Pancreas (tissue), 10 donors: Measurements from ENCODE around the gene KRT6A. TPM values are rescaled to one million over a fixed set of nuclear protein-coding genes. Genes with fewer than 3 reads are reported as not detected.

ENCODE experiments used
- ATAC-seq, 4 donors: fragments of 200-7000 bp; cut with Tn5 transposase; one replicate each; pipeline versions ENCODE4 v1.8.0 to v1.9.1; 2020; ENCODE audit warnings: mild to moderate bottlenecking in 4 of 4, moderate library complexity in 4 of 4
- DNase-seq, 6 donors: peaks; one replicate each; pipeline ENCODE4 v3.0.0-alpha.2; 2020
- FAIRE-seq: peaks from 2 replicates; lab custom pipeline; 2012; peaks lifted over from hg19 to GRCh38; lab: Jason Lieb, UNC
- H3K27ac ChIP-seq, 4 donors: fragments of 200-600 bp; sonication (generic); 1 replicate in 3 of 4; 2 replicates in 1 of 4; pipeline versions ENCODE4 v1.5.0 to v1.8.0; 2020
- H3K27me3 ChIP-seq, 4 donors: fragments of 200-600 bp; one replicate each; pipeline ENCODE4 v1.8.0; 2021
- H3K36me3 ChIP-seq, 3 donors: fragments of 200-600 bp; sonication (generic) in 1 of 3; one replicate each; pipeline versions ENCODE4 v1.5.0 to v1.8.0; 2020 to 2021
- H3K4me1 ChIP-seq, 3 donors: fragments of 200-600 bp; one replicate each; pipeline ENCODE4 v1.8.0; 2021
- H3K4me3 ChIP-seq, 4 donors: fragments of 200-600 bp; sonication (generic) in 2 of 4; one replicate each; pipeline versions ENCODE4 v1.5.0 to v1.8.0; 2020 to 2021
- H3K9me3 ChIP-seq, 4 donors: fragments of 200-600 bp; one replicate each; pipeline ENCODE4 v1.8.0; 2021
- CTCF ChIP-seq, 4 donors: fragments of 200-600 bp; sonication (generic) in 3 of 4; IDR thresholded peaks; one replicate each; pipeline versions ENCODE4 v1.5.0 to v1.8.0; 2021; ENCODE audit warnings: antibody characterized with exemption in 4 of 4
- WGBS, 2 donors: extraction: QIAGEN DNeasy Blood & Tissue Kit; methylation state at CpG; one replicate each; pipeline ENCODE4 v1.1.7; 2013; 5-methylcytosine and 5-hydroxymethylcytosine counted together
- intact Hi-C, 3 donors: fragments of 100-400 bp; cut with DNase I; formaldehyde crosslinking; loops; one replicate each; pipeline versions ENCODE4 v1.11.1 to v1.14.2; 2022
- polyA plus RNA-seq, 2 donors: library from polyadenylated mRNA; stranded (reverse); fragments of 200-250 nt; gene quantifications; one replicate each; pipeline ENCODE4 v1.2.3, GENCODE V29; 2013
- total RNA-seq, 6 donors: library from RNA; stranded (reverse); fragmentation: NEBNext Ultra II Directional in 4 of 6; extraction: Animal tissue kit (Norgen Biotek cat#: 25700) in 4 of 6; gene quantifications; one replicate each; pipeline versions ENCODE4 v1.2.1 to v1.2.4, GENCODE V29; 2021 to 2023
- donor health status: healthy with polysubstance abuse.
- donor health status: DM: no; HTN: no; CAD: no; lungs with moderate emphysema.
- donor health status: DM: no; HTN: no; CAD: no.
- donor health status: control.
- donor health status: control.
- donor health status: Bipolar disorder and iron deficiency.
- donor health status: DM: yes; HTN: yes; CAD: no.
- donor health status: DM: no; HTN: no; CAD: no.
- donor health status: DM: no; HTN: no; CAD: no.
- donor health status: DM: yes; HTN: yes; CAD: no.

The KRT6A gene
- total and polyA plus RNA-seq, 8 donors: 0.15 to 2.2 (median 0.82) TPM; not detected in 5

- H3K4me3 ChIP-seq: no peak overlapping the region
- no peaks in the 10 kb centered on the region for H3K9me3 ChIP-seq
- no peak for DNase-seq
- intact Hi-C loops: loop anchor here in 1 of 3 donors (10.0 kb wide), 1 partner anchor 105 kb away; no protein-coding TSS in a partner anchor
- H3K27me3 ChIP-seq: no peaks in the 10 kb centered on the region
- no peak for TF ChIP-seq CTCF (IDR thresholded peaks at IDR 0.05)
- 68 to 84% methylated on average over 5 of the region's 5 CpGs for WGBS, 2 donors
- H3K36me3 ChIP-seq: no peaks in the 10 kb centered on the region
- FAIRE-seq: no peak
- H3K27ac ChIP-seq: no peak overlapping the region
- no peaks in the 10 kb centered on the region for H3K4me1 ChIP-seq
- no peak for ATAC-seq
Observed at GRCh38 chr12:52499806-52500560, 6.9 kb upstream of the KRT6A start.

GRCh38 chr12:52498946-52499345 is 5.9 kb upstream of the KRT6A start:
- DNase-seq (no peak), FAIRE-seq (no peak), ATAC-seq (no peak)
- Histone ChIP-seq H3K36me3 (no peaks in the 10 kb centered on the region), H3K9me3 (no peaks in the 10 kb centered on the region), H3K27ac (no peak overlapping the region), H3K4me3 (no peak overlapping the region), H3K4me1 (no peaks in the 10 kb centered on the region), H3K27me3 (no peaks in the 10 kb centered on the region)
- TF ChIP-seq CTCF (IDR thresholded peaks at IDR 0.05): no peak
- WGBS, 2 donors: 80 to 85% methylated on average over 1 of the region's 1 CpG
- intact Hi-C loops: loop anchor here in 1 of 3 donors (10.0 kb wide), 1 partner anchor 104 kb away; no protein-coding TSS in a partner anchor

- H3K27ac ChIP-seq: no peak overlapping the region
- no peak overlapping the region for H3K4me3 ChIP-seq
- WGBS, 2 donors: 77 to 80% methylated on average over 7 of the region's 7 CpGs
- H3K9me3 ChIP-seq: no peaks in the 10 kb centered on the region
- intact Hi-C loops: loop anchor here in 1 of 3 donors (10.0 kb wide), 1 partner anchor 103 kb away; no protein-coding TSS in a partner anchor
- no peak for TF ChIP-seq CTCF (IDR thresholded peaks at IDR 0.05)
- no peaks in the 10 kb centered on the region for H3K27me3 ChIP-seq
- FAIRE-seq: no peak
- DNase-seq: no peak
- H3K36me3 ChIP-seq: no peaks in the 10 kb centered on the region
- H3K4me1 ChIP-seq: no peaks in the 10 kb centered on the region
- no peak for ATAC-seq
Observed at GRCh38 chr12:52497975-52498374, 4.9 kb upstream of the KRT6A start.

GRCh38 chr12:52496590-52497071 is 3.6 kb upstream of the KRT6A start:
- Histone ChIP-seq H3K27me3 (no peaks in the 10 kb centered on the region), H3K4me1 (no peaks in the 10 kb centered on the region), H3K36me3 (no peaks in the 10 kb centered on the region), H3K27ac (no peak overlapping the region), H3K9me3 (no peaks in the 10 kb centered on the region), H3K4me3 (no peak overlapping the region)
- WGBS, 2 donors: 82 to 87% methylated on average over 4 of the region's 4 CpGs
- DNase-seq (no peak), ATAC-seq (no peak), FAIRE-seq (no peak)
- no peak for TF ChIP-seq CTCF (IDR thresholded peaks at IDR 0.05)
- intact Hi-C loops: loop anchor here in 1 of 3 donors (10.0 kb wide), 1 partner anchor 102 kb away; no protein-coding TSS in a partner anchor

- 44 to 61% methylated on average over 2 of the region's 2 CpGs for WGBS, 2 donors
- Histone ChIP-seq H3K9me3 (no peaks in the 10 kb centered on the region), H3K4me1 (no peaks in the 10 kb centered on the region), H3K27ac (no peak overlapping the region), H3K4me3 (no peak overlapping the region), H3K36me3 (no peaks in the 10 kb centered on the region), H3K27me3 (no peaks in the 10 kb centered on the region)
- no peak for TF ChIP-seq CTCF (IDR thresholded peaks at IDR 0.05)
- ATAC-seq: peak in 1 of 4 donors; percentile 47
- intact Hi-C loops: loop anchor here in 1 of 3 donors (10.0 kb wide), 1 partner anchor 101 kb away; no protein-coding TSS in a partner anchor
- no peak for DNase-seq
- FAIRE-seq: no peak
Observed at GRCh38 chr12:52496054-52496453, 3.0 kb upstream of the KRT6A start.
